ENCODE data around the gene TRPV5.

TRPV5 gene

GRCh38 chr7:142933624-142934023 is at the start of gene TRPV5:
Gene TRPV5 (minus strand): TSS chr7:142933746. CDS start chr7:142933459, 287 bp downstream.
- TF ChIP-seq CTCF (IDR thresholded peaks at IDR 0.05), result no peak

- no peak for TF ChIP-seq CTCF (IDR thresholded peaks at IDR 0.05)
Observed at GRCh38 chr7:142974626-142975025, 41.1 kb upstream of the TRPV5 start.

- TF ChIP-seq CTCF (IDR thresholded peaks at IDR 0.05), result no peak
Observed at GRCh38 chr7:142969183-142969582, 35.6 kb upstream of the TRPV5 start.

GRCh38 chr7:142968229-142968628 is 34.7 kb upstream of the TRPV5 start:
- TF ChIP-seq CTCF (IDR thresholded peaks at IDR 0.05), result no peak

- no peak for TF ChIP-seq CTCF (IDR thresholded peaks at IDR 0.05)
Observed at GRCh38 chr7:142964502-142965246, 31.1 kb upstream of the TRPV5 start.

- TF ChIP-seq CTCF (IDR thresholded peaks at IDR 0.05), result no peak
Observed at GRCh38 chr7:142963993-142964392, 30.4 kb upstream of the TRPV5 start.

- TF ChIP-seq CTCF (IDR thresholded peaks at IDR 0.05), result no peak
Observed at GRCh38 chr7:142962991-142963390, 29.4 kb upstream of the TRPV5 start.
